Ascending aorta (tissue), 2 donors: ENCODE measurements around the gene USH1G. TPM values are rescaled to one million over a fixed set of nuclear protein-coding genes. Genes with fewer than 3 reads are reported as not detected.

Source experiments
- DNase-seq, 2 donors: peaks; one replicate each; pipeline ENCODE4 v3.0.0-alpha.2; 2019; ENCODE audit warnings: low spot score in 2 of 2
- H3K27ac ChIP-seq, 2 donors: fragments of 200-600 bp; sonication (generic); one replicate each; pipeline ENCODE4 v1.5.1; 2016 to 2017; ENCODE audit warnings: mild to moderate bottlenecking in 1 of 2
- H3K27me3 ChIP-seq: fragments of 200-600 bp; sonication (generic); one replicate; pipeline ENCODE4 v1.5.1; 2017
- H3K36me3 ChIP-seq, 2 donors: fragments of 200-600 bp; sonication (generic); one replicate each; pipeline ENCODE4 v1.5.1; 2016
- H3K4me1 ChIP-seq, 2 donors: fragments of 200-600 bp; sonication (generic); one replicate each; pipeline ENCODE4 v1.5.1; 2016 to 2017; ENCODE audit warnings: mild to moderate bottlenecking in 1 of 2
- H3K4me3 ChIP-seq, 2 donors: fragments of 200-600 bp; sonication (generic); one replicate each; pipeline ENCODE4 v1.5.1; 2016 to 2017; ENCODE audit warnings: mild to moderate bottlenecking in 1 of 2
- H3K9me3 ChIP-seq, 2 donors: fragments of 200-600 bp; sonication (generic); one replicate each; pipeline ENCODE4 v1.5.1; 2016
- intact Hi-C: fragments of 100-400 bp; cut with DNase I; formaldehyde crosslinking; loops from one replicate; pipeline ENCODE4 v1.15.1; 2023
- total RNA-seq: library from RNA; depleted of rRNA; stranded (reverse); fragments of >200 nt; gene quantifications from one replicate; pipeline ENCODE4 v1.1.0, GENCODE V29; 2016
- TF ChIP-seq, protein P1 (sequence below), 3 experiments: fragments of 200-600 bp in 2 of 3; fragments of 450-650 bp in 1 of 3; sonication (generic) in 2 of 3; IDR thresholded peaks; one replicate each; pipeline ENCODE4 v1.5.1; 2016 to 2019; ENCODE audit warnings: antibody characterized with exemption in 3 of 3, mild to moderate bottlenecking in 1 of 3, moderate library complexity in 1 of 3

The USH1G gene
- total RNA-seq, 1 donor from 2014 or later = not detected

DNA sequence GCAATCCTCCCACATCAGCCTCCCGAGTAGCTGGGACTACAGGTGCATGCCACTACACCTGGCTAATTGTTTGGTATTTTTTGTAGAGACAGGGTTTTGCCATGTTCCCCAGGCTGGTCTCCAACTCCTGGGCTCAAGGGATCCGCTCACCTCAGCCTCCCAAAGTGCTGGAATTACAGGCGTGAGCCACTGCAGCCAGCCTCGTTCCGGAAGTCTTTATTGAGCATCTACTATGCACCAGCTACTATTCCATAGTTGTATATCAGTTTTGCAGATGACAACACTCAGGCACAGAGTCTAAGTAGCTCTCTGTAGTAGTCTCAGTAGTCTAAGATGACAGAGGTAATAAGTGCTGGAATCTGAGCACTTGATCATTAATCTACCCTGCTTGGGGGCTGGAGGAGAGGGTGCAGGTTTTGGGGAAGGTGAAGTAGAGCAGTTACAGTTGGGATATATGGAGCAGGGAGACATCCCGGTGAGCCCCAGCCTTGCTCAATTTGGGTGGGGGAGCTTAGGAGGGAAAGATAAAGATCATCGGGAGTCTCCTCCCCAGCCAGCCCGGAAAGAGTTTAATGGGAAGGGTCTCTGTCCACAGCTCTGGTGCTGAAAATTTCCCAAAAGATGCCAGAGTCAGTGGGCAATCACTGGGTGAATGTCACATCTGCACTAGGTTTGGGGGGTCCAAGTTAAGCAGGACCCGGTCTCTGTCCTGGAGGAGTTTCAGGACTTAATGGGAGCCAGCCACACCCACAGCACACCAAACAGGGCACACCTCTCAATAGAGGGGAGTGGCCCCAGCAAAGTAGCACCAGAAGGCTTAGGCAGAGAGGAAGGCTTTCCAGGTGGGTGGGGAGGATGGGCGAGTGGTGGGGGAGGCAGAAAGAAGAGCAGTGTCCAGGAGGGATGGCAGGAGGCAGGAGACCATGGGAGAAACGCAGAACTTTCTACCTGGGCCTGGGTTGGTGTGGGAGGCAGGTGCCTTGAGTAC, 14.3 kb upstream of the USH1G start:
- intact Hi-C loops = no loop called here
- Histone ChIP-seq H3K4me1 (peaks cover 0 to 5% of the 10 kb centered on the region in 2 donors), H3K27me3 (peaks cover 19% of the 10 kb centered on the region), H3K4me3 (no peak overlapping the region), H3K27ac (no peak overlapping the region), H3K36me3 (no peaks in the 10 kb centered on the region), H3K9me3 (no peaks in the 10 kb centered on the region)
- DNase-seq = no peak
- TF ChIP-seq, protein P1, sequence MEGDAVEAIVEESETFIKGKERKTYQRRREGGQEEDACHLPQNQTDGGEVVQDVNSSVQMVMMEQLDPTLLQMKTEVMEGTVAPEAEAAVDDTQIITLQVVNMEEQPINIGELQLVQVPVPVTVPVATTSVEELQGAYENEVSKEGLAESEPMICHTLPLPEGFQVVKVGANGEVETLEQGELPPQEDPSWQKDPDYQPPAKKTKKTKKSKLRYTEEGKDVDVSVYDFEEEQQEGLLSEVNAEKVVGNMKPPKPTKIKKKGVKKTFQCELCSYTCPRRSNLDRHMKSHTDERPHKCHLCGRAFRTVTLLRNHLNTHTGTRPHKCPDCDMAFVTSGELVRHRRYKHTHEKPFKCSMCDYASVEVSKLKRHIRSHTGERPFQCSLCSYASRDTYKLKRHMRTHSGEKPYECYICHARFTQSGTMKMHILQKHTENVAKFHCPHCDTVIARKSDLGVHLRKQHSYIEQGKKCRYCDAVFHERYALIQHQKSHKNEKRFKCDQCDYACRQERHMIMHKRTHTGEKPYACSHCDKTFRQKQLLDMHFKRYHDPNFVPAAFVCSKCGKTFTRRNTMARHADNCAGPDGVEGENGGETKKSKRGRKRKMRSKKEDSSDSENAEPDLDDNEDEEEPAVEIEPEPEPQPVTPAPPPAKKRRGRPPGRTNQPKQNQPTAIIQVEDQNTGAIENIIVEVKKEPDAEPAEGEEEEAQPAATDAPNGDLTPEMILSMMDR (IDR thresholded peaks at IDR 0.05) = no peak

DNA sequence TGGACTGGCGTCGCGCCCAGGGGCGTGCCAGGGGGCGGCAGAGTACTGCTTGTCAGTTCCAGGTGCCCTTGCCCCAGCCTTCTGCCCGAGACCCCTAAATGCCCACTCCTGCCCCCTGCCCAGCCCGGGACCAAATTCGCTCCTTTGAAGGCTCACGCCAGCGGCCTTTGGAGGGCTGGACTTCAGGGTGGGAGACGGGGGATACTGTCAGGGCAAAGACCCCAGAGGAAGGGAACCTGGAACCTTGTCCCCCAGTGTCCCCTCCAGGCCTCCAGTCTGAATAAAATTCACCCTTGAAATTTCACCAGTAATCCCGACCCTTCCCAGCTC, 13.4 kb upstream of the USH1G start:
- TF ChIP-seq, protein P1 (IDR thresholded peaks at IDR 0.05) = no peak
- H3K27me3 ChIP-seq = peaks cover 19% of the 10 kb centered on the region
- H3K4me3 ChIP-seq = no peak overlapping the region
- no peak overlapping the region for H3K27ac ChIP-seq
- H3K4me1 ChIP-seq = peaks cover 0 to 5% of the 10 kb centered on the region in 2 donors
- intact Hi-C loops = no loop called here
- DNase-seq = no peak
- H3K9me3 ChIP-seq = no peaks in the 10 kb centered on the region
- no peaks in the 10 kb centered on the region for H3K36me3 ChIP-seq

DNA sequence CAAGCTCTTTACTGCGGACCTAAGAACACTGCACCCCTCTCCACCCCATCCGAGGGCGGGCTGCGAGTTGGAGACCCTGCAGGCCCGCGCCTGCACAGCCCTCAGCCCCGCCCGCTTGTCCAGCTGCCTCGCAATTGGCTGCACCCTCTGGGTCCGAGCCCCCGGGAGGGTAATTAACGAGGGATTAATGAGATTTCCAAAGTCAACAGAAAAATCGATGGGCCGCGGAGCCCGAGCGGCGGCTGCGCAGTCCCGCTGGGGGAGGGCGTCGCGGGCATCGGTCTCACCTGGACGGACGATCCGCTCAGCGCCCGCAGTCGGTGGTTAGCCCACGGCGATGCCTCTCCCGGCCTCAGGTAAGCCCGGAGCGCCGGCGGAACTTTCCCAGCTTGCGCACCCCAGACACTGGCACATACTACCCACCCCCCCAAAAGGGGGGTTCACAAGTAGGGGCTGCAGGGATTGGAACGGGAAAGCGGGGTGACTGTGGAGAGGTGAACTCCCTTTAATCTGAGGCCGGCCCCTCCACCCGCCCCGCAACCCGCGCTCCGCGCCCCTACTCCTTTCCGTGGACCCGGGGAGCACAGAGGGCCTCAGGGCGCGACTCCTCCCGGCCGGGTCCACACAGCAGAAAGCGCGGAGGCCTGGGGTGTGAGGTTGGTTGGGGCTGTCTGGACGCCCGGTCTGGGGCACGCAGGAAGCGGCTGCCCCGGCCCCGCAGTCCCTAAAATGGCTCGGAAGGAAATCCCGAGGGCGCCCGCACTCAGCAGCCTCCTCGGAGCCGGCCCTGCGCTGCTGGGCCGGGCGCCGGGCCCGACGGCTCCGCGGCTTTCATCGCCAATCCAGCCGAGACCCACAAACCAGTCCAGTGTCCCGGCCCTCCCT, 12.8 kb upstream of the USH1G start, which contains the start of gene OTOP3:
Gene OTOP3 (plus strand): TSS at position 314 of the 885 bp plus-strand sequence. CDS start 24 bp downstream, at position 338.
- TF ChIP-seq, protein P1 (IDR thresholded peaks at IDR 0.05) = no peak
- peaks cover 0 to 5% of the 10 kb centered on the region in 2 donors for H3K4me1 ChIP-seq
- no peaks in the 10 kb centered on the region for H3K36me3 ChIP-seq
- H3K27ac ChIP-seq = no peak within 1 kb of the TSS
- H3K9me3 ChIP-seq = no peaks in the 10 kb centered on the region
- H3K4me3 ChIP-seq = no peak within 1 kb of the TSS
- DNase-seq = no peak
- intact Hi-C loops = no loop called here
- H3K27me3 ChIP-seq = peaks cover 19% of the 10 kb centered on the region

DNA sequence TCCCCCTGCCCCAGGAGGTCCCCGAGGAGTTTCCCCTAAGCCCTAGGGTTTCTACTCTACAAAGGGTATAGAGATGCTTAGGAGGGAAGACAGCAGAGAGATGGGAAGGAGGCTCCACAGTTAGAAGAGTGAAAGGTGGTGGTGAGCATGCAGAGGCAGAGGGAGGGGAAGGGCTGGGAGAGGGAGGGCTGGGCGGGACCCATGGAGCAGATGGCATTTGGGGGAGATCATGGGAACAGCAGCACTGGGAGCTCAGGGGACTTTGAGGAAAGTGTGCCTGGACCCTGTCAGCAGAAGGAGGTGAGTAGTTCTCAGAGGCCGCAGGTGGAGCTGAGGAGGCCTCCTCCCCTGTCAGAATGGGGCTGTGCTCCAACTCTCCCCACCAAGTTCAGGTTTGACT, 12.0 kb upstream of the USH1G start:
- Histone ChIP-seq H3K36me3 (no peaks in the 10 kb centered on the region), H3K9me3 (no peaks in the 10 kb centered on the region), H3K4me1 (peaks cover 0 to 5% of the 10 kb centered on the region in 2 donors), H3K4me3 (no peak overlapping the region), H3K27me3 (peaks cover 19% of the 10 kb centered on the region), H3K27ac (no peak overlapping the region)
- DNase-seq = no peak
- TF ChIP-seq, protein P1 (IDR thresholded peaks at IDR 0.05) = no peak
- intact Hi-C loops = no loop called here

DNA sequence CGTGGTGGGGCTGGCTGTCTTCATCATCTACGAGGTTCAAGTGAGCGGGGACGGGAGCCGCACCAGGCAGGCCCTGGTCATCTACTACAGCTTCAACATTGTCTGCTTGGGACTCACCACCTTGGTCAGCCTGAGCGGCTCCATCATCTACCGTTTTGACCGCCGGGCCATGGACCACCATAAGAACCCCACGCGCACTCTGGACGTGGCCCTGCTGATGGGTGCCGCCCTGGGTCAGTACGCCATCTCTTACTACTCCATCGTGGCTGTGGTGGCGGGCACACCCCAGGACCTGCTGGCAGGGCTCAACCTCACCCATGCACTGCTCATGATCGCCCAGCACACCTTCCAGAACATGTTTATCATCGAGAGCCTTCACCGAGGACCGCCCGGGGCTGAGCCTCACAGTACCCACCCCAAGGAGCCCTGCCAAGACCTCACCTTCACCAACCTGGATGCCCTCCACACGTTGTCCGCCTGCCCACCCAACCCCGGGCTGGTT, 7.5 kb upstream of the USH1G start:
- DNase-seq = no peak
- Histone ChIP-seq H3K27me3 (peaks cover 7% of the 10 kb centered on the region), H3K27ac (no peak overlapping the region), H3K36me3 (no peaks in the 10 kb centered on the region), H3K4me1 (peaks cover 0 to 2% of the 10 kb centered on the region in 2 donors), H3K4me3 (no peak overlapping the region), H3K9me3 (no peaks in the 10 kb centered on the region)
- TF ChIP-seq, protein P1 (IDR thresholded peaks at IDR 0.05) = no peak
- intact Hi-C loops = no loop called here
